ENCODE measurements around the gene IL11RA.

GRCh38 chr9:34634551-34635248, 17.3 kb upstream of the IL11RA start:
- TF ChIP-seq CTCF (IDR thresholded peaks at IDR 0.05; ENCODE audit: low read depth, low read length, poor library complexity, severe bottlenecking) (no peak), EZH2phosphoT487 (IDR thresholded peaks at IDR 0.05; ENCODE audit: borderline replicate concordance, low read length) (no peak)

Data from DOHH2 (cell line).